IMR-90 (cell line): ENCODE results near the gene EPB41L1. TPM values are rescaled to one million over a fixed set of nuclear protein-coding genes. Genes with fewer than 3 reads are reported as not detected.

ENCODE experiments used
- ATAC-seq: fragments of 200-7000 bp; cut with Tn5 transposase; 2 replicates; pipeline ENCODE4 v1.9.1; 2020; ENCODE audit warnings: low read depth, mild to moderate bottlenecking, moderate library complexity
- BruUV-seq: library from RNA; stranded (reverse); fragments of 400-500 nt; replicated peaks from 2 replicates; lab custom pipeline; 2021; lab: Mats Ljungman, UMichigan
- CTCF ChIA-PET: fragments of 300-600 bp; formaldehyde crosslinking; extraction: SDS; loops from one replicate; lab custom pipeline; 2021; ENCODE audit warnings: antibody characterized with exemption; lab: Yijun Ruan, JAX
- POLR2A ChIA-PET: fragments of 300-600 bp; sonication (Branson Sonifier 250); formaldehyde crosslinking; loops from one replicate; lab custom pipeline; 2022; ENCODE audit warnings: antibody characterized with exemption; ENCODE audit not compliant: unreplicated experiment; lab: Charles Lee
- DNase-seq: peaks from one replicate; pipeline ENCODE4 v3.0.0; 2013
- H2AFZ ChIP-seq: replicated peaks from 2 replicates; pipeline ENCODE3; 2013; ENCODE audit warnings: low read length, mild to moderate bottlenecking; ENCODE audit not compliant: poor library complexity
- H2AK5ac ChIP-seq: 2 replicates; pipeline ENCODE4 v1.6.1; 2013; ENCODE audit warnings: low read depth, low read length, inconsistent platforms
- H2AK9ac ChIP-seq: replicated peaks from 2 replicates; pipeline ENCODE3; 2013; ENCODE audit warnings: mild to moderate bottlenecking, low read depth, low read length, moderate library complexity; ENCODE audit not compliant: poor library complexity
- H2BK120ac ChIP-seq: 2 replicates; pipeline ENCODE4 v1.6.1; 2013; ENCODE audit warnings: low read depth, low read length, inconsistent platforms
- H2BK15ac ChIP-seq: 3 replicates; pipeline ENCODE4 v1.6.1; 2013; ENCODE audit warnings: low read depth, low read length, inconsistent platforms
- H2BK20ac ChIP-seq: 2 replicates; pipeline ENCODE4 v1.6.1; 2013; ENCODE audit warnings: low read depth, mild to moderate bottlenecking, inconsistent platforms, low read length, moderate library complexity
- H2BK5ac ChIP-seq: 2 replicates; pipeline ENCODE4 v1.6.1; 2013; ENCODE audit warnings: mild to moderate bottlenecking, low read depth, low read length, inconsistent platforms; ENCODE audit not compliant: poor library complexity, severe bottlenecking
- H3K14ac ChIP-seq: replicated peaks from 2 replicates; pipeline ENCODE4 v1.6.1; 2013; ENCODE audit warnings: low read depth, low read length, inconsistent platforms
- H3K18ac ChIP-seq: 2 replicates; pipeline ENCODE4 v1.6.1; 2013; ENCODE audit warnings: low read depth, low read length, control low read depth
- H3K23ac ChIP-seq: 2 replicates; pipeline ENCODE4 v1.6.1; 2013; ENCODE audit warnings: low read depth, low read length, inconsistent platforms
- H3K27ac ChIP-seq: 2 replicates; pipeline ENCODE4 v1.5.1; 2013; ENCODE audit warnings: mild to moderate bottlenecking, control low read depth, low read length; ENCODE audit not compliant: insufficient read depth
- H3K27me3 ChIP-seq: 2 replicates; pipeline ENCODE4 v1.6.1; 2013; ENCODE audit warnings: low read length; ENCODE audit not compliant: control insufficient read depth, insufficient read depth
- H3K36me3 ChIP-seq: 2 replicates; pipeline ENCODE4 v1.6.1; 2013; ENCODE audit warnings: low read length, mixed read lengths; ENCODE audit not compliant: control insufficient read depth, insufficient read depth
- H3K4ac ChIP-seq: 2 replicates; pipeline ENCODE4 v1.6.1; 2013; ENCODE audit warnings: low read depth, low read length, inconsistent platforms
- H3K4me1 ChIP-seq: 2 replicates; pipeline ENCODE4 v1.6.1; 2013; ENCODE audit warnings: low read length, mixed read lengths; ENCODE audit not compliant: control insufficient read depth, insufficient read depth
- H3K4me2 ChIP-seq: 2 replicates; pipeline ENCODE4 v1.6.1; 2013; ENCODE audit warnings: low read depth, mild to moderate bottlenecking, control low read depth, low read length, moderate library complexity
- H3K4me3 ChIP-seq: 2 replicates; pipeline ENCODE4 v1.5.1; 2013; ENCODE audit warnings: low read depth, mild to moderate bottlenecking, control low read depth, low read length, moderate library complexity; ENCODE audit not compliant: insufficient read depth
- H3K56ac ChIP-seq: 2 replicates; pipeline ENCODE4 v1.6.1; 2013; ENCODE audit warnings: low read length, inconsistent platforms; ENCODE audit not compliant: insufficient read depth; ENCODE audit errors: extremely low read depth
- H3K79me1 ChIP-seq, 2 experiments: 2 replicates each; pipeline ENCODE4 v1.6.1; 2013; ENCODE audit warnings: low read length in 2 of 2, inconsistent platforms in 1 of 2, low read depth in 1 of 2
- H3K9ac ChIP-seq: 2 replicates; pipeline ENCODE4 v1.6.1; 2013; ENCODE audit warnings: low read depth, low read length, control low read depth
- H3K9me1 ChIP-seq: 2 replicates; pipeline ENCODE4 v1.6.1; 2013; ENCODE audit warnings: low read length, inconsistent platforms; ENCODE audit not compliant: insufficient read depth
- H3K9me3 ChIP-seq: 2 replicates; pipeline ENCODE4 v1.6.1; 2013; ENCODE audit warnings: low read length; ENCODE audit not compliant: control insufficient read depth, insufficient read depth
- H4K20me1 ChIP-seq: 2 replicates; pipeline ENCODE4 v1.6.1; 2013; ENCODE audit warnings: low read length, inconsistent platforms; ENCODE audit not compliant: insufficient read depth
- H4K5ac ChIP-seq: 2 replicates; pipeline ENCODE4 v1.6.1; 2013; ENCODE audit warnings: mild to moderate bottlenecking, low read depth, low read length, control low read depth
- H4K8ac ChIP-seq, 2 experiments: 2 replicates each; pipeline ENCODE4 v1.6.1; 2013; ENCODE audit warnings: low read depth in 2 of 2, low read length in 2 of 2, control low read depth in 1 of 2, inconsistent platforms in 1 of 2
- H4K91ac ChIP-seq: 2 replicates; pipeline ENCODE4 v1.6.1; 2013; ENCODE audit warnings: low read depth, low read length, inconsistent platforms; ENCODE audit not compliant: insufficient read depth
- CHD1 ChIP-seq: IDR thresholded peaks from 2 replicates; pipeline ENCODE4 v1.6.1; 2012; ENCODE audit warnings: low read depth, low read length, improper control_type of control experiment
- MAFK ChIP-seq: IDR thresholded peaks from 2 replicates; pipeline ENCODE4 v1.6.1; 2012; ENCODE audit warnings: low read depth, low read length, improper control_type of control experiment
- MAZ ChIP-seq: IDR thresholded peaks from 2 replicates; pipeline ENCODE4 v1.6.1; 2012; ENCODE audit warnings: low read depth, mild to moderate bottlenecking, low read length, improper control_type of control experiment, moderate library complexity, borderline replicate concordance
- RCOR1 ChIP-seq: IDR thresholded peaks from 2 replicates; pipeline ENCODE4 v1.6.1; 2012; ENCODE audit warnings: mild to moderate bottlenecking, low read length, improper control_type of control experiment; ENCODE audit not compliant: insufficient replicate concordance
- WGBS, 2 experiments: methylation state at CpG; one replicate each; pipeline versions ENCODE4 v1.1.5 to v1.1.7; 2013; ENCODE audit warnings: missing lambda C conversion rate in 2 of 2; ENCODE audit not compliant: insufficient read length in 1 of 2; ENCODE audit errors: extremely low coverage in 2 of 2; 5-methylcytosine and 5-hydroxymethylcytosine counted together
- dilution Hi-C: fragments of 300-500 bp; cut with HindIII; formaldehyde crosslinking; loops from one replicate; pipeline ENCODE4 v1.14.3; 2018; ENCODE audit warnings: low sequenced_read_pairs; ENCODE audit not compliant: unreplicated experiment
- in situ Hi-C: fragments of 300-500 bp; cut with MboI; formaldehyde crosslinking; loops from 3 replicates; pipeline ENCODE4 v1.14.3; 2019; ENCODE audit warnings: low sequenced_read_pairs, inconsistent platforms, mixed read lengths
- intact Hi-C: fragments of 100-400 bp; cut with micrococcal nuclease; formaldehyde crosslinking; loops from 2 replicates; pipeline ENCODE4 v1.10.0; 2022
- polyA plus RNA-seq, 3 experiments: library from polyadenylated mRNA; depleted of rRNA; stranded (reverse); fragments of >200 nt; gene quantifications; 2 replicates each; pipeline ENCODE4 v1.2.3, GENCODE V29; 2012; ENCODE audit warnings: low replicate concordance in 1 of 3
- total RNA-seq: library from RNA; depleted of rRNA; stranded (reverse); fragments of >200 nt; gene quantifications from 2 replicates; pipeline ENCODE4 v1.2.3, GENCODE V29; 2012
- TF ChIP-seq, protein P1 (sequence below): fragments of 150-350 bp; IDR thresholded peaks from 2 replicates; pipeline ENCODE4 v1.6.1; 2017; ENCODE audit warnings: mild to moderate bottlenecking, antibody characterized with exemption, low read length, low read depth

The EPB41L1 gene
- total and polyA plus RNA-seq, 2 of the 4 experiments (the other 2 are of a cell fraction) = 12.5 to 33.7 TPM

DNA sequence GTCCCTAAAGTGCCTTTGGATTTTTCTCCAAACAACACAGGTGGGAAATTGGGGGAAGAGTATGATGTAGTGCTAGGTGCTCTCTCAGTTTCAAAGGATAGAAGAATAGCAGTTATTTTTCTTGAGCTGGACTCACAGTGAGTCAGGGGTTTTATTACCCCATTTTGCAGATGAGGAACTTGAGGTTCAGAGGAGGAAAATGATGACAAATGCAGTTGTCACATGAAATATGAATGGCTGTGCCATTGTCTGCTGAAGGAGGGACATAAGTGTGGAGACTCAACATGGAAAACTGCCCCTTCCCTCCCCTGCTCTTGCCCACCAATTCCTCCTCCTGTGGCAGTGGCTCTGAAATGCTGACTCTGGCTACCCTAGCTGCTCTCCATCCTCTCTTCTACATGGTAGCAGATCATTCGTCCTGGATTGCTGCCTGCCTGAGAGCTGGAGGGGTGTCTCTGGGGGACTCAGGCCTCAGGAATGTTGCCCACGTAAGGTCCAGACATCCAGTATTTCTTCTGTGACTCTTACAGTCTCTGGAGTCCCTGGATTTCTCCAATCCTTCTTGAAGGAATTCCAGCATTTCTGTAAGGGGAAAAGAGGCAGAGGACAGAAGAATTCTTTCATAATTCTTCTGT lies 37.6 kb upstream of the EPB41L1 start:
- POLR2A ChIA-PET = no interaction called here

More for the DNA sequence above, 37.6 kb upstream of the EPB41L1 start:
- Histone ChIP-seq H2AFZ (peak overlapping the region; percentile 76), H3K79me1 (no peaks in the 10 kb centered on the region), H2AK5ac (0 out of 2 replicates have a peak overlapping the region, but pooled peaks have one; percentile 20), H2BK120ac (no peak overlapping the region), H4K20me1 (0 out of 2 replicates have a peak, but pooled peaks cover 3% of the 10 kb centered on the region), H4K5ac (no peak overlapping the region), H2BK20ac (no peak overlapping the region), H4K91ac (no peak overlapping the region), H3K23ac (no peak overlapping the region), H3K27me3 (peaks cover 37% of the 10 kb centered on the region), H3K9ac (no peak overlapping the region), H3K14ac (no peak overlapping the region), H2BK5ac (no peak overlapping the region), H3K4me1 (peaks cover 3% of the 10 kb centered on the region; the same call in 1 of the 2 replicates), H3K18ac (no peak overlapping the region), H3K4me2 (no peak overlapping the region), H3K36me3 (no peaks in the 10 kb centered on the region), H3K56ac (no peak overlapping the region), H2BK15ac (no peak overlapping the region), H3K27ac (no peak overlapping the region), H3K9me1 (peaks cover 4% of the 10 kb centered on the region), H2AK9ac (peak overlapping the region; percentile 11), H4K8ac (no peak overlapping the region), H3K9me3 (no peaks in the 10 kb centered on the region), H3K4ac (no peak overlapping the region), H3K4me3 (no peak overlapping the region)
- dilution Hi-C loops (no loop called here), in situ Hi-C loops (no loop called here), intact Hi-C loops (no loop called here)
- WGBS, 2 experiments = 0% methylated on average over 2 of the region's 2 CpGs; no CpG with 5 or more reads in 1 of the 2 experiments
- TF ChIP-seq MAFK = peak; percentile 73
- no peak for TF ChIP-seq CHD1
- 0 out of 2 replicates have a peak, but pooled peaks have one; percentile 11 for TF ChIP-seq MAZ
- peak; percentile 90 for TF ChIP-seq RCOR1
- TF ChIP-seq, protein P1, sequence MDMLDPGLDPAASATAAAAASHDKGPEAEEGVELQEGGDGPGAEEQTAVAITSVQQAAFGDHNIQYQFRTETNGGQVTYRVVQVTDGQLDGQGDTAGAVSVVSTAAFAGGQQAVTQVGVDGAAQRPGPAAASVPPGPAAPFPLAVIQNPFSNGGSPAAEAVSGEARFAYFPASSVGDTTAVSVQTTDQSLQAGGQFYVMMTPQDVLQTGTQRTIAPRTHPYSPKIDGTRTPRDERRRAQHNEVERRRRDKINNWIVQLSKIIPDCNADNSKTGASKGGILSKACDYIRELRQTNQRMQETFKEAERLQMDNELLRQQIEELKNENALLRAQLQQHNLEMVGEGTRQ = no peak
- no TSS peak for BruUV-seq
- peak; percentile 91 for ATAC-seq
- CTCF ChIA-PET = interaction anchor here (0.5 kb wide), 1 partner anchor 670 kb away, joined by 3 read pairs; no protein-coding TSS in a partner anchor
- peak; percentile 89 for DNase-seq
